ENCODE results near the gene HCST.

GRCh38 chr19:35868823-35869326, 33.5 kb upstream of the HCST start:
- no peak for TF ChIP-seq CTCF (IDR thresholded peaks at IDR 0.05; ENCODE audit: low read depth, low read length)
- no peak for TF ChIP-seq MAX (IDR thresholded peaks at IDR 0.05; ENCODE audit: low read depth, low read length)
- TF ChIP-seq POLR2A (IDR thresholded peaks at IDR 0.05; ENCODE audit: extremely low read depth, insufficient read length) = no peak
- no peak for TF ChIP-seq MYC (IDR thresholded peaks at IDR 0.05; ENCODE audit: low read depth, low read length)

Measured in NB4 (cell line).